Natural killer cell (primary cell): ENCODE results near the gene APC2. TPM values are rescaled to one million over a fixed set of nuclear protein-coding genes. Genes with fewer than 3 reads are reported as not detected.

Source experiments
- ATAC-seq, 3 donors: fragments of 150-1000 bp in 2 of 3; fragments of 200-7000 bp in 1 of 3; cut with Tn5 transposase; 1 replicate in 1 of 3; 2 replicates in 2 of 3; pipeline ENCODE4 v1.10.0; 2021; ENCODE audit warnings: mild to moderate bottlenecking in 2 of 3, moderate library complexity in 2 of 3
- DNase-seq, 2 donors: peaks; one replicate each; pipeline versions ENCODE4 v3.0.0 to v3.0.0-alpha.2; 2013 to 2021; ENCODE audit warnings: mixed read lengths in 1 of 2
- H3K27ac ChIP-seq: one replicate; pipeline ENCODE4 v1.5.1; 2013; ENCODE audit warnings: mild to moderate bottlenecking, low read length
- H3K27me3 ChIP-seq: one replicate; pipeline ENCODE4 v1.6.1; 2013; ENCODE audit warnings: low read length; ENCODE audit not compliant: control insufficient read depth, insufficient read depth
- H3K36me3 ChIP-seq: one replicate; pipeline ENCODE4 v1.6.1; 2013; ENCODE audit warnings: low read length; ENCODE audit not compliant: control insufficient read depth, insufficient read depth
- H3K4me1 ChIP-seq: one replicate; pipeline ENCODE4 v1.6.1; 2013; ENCODE audit warnings: low read length; ENCODE audit not compliant: control insufficient read depth, insufficient read depth
- H3K4me3 ChIP-seq: one replicate; pipeline ENCODE4 v1.5.1; 2013; ENCODE audit warnings: low read length
- H3K9me3 ChIP-seq: one replicate; pipeline ENCODE4 v1.6.1; 2013; ENCODE audit warnings: low read length; ENCODE audit not compliant: control insufficient read depth, insufficient read depth
- H3K27ac Mint-ChIP-seq, 2 donors: one replicate each; pipeline ENCODE4 v1.8.0; 2022; ENCODE audit warnings: mild to moderate bottlenecking in 2 of 2, mixed read lengths in 2 of 2, moderate library complexity in 1 of 2
- H3K27me3 Mint-ChIP-seq, 2 donors: one replicate each; pipeline ENCODE4 v1.8.0; 2022; ENCODE audit warnings: low read depth in 2 of 2, mixed read lengths in 2 of 2
- H3K36me3 Mint-ChIP-seq: one replicate; pipeline ENCODE4 v1.8.0; 2022; ENCODE audit warnings: mixed read lengths
- H3K4me1 Mint-ChIP-seq, 2 donors: one replicate each; pipeline ENCODE4 v1.8.0; 2022; ENCODE audit warnings: mixed read lengths in 2 of 2
- H3K4me3 Mint-ChIP-seq: one replicate; pipeline ENCODE4 v1.8.0; 2022; ENCODE audit warnings: mild to moderate bottlenecking, moderate library complexity, mixed read lengths
- H3K9me3 Mint-ChIP-seq, 2 donors: one replicate each; pipeline ENCODE4 v1.8.0; 2022; ENCODE audit warnings: mixed read lengths in 2 of 2
- WGBS: methylation state at CpG from one replicate; pipeline ENCODE4 v1.1.7; 2013; ENCODE audit warnings: missing lambda C conversion rate; ENCODE audit not compliant: insufficient coverage; 5-methylcytosine and 5-hydroxymethylcytosine counted together
- intact Hi-C: fragments of 100-400 bp; cut with micrococcal nuclease; formaldehyde crosslinking; loops from one replicate; pipeline ENCODE4 v1.14.2; 2022
- total RNA-seq, 4 donors: library from RNA; stranded (reverse); fragments of 120-200 nt in 1 of 4; gene quantifications; one replicate each; pipeline versions ENCODE4 v1.2.3 to v1.2.4, GENCODE V29; 2013 to 2022
- TF ChIP-seq, protein P1 (sequence below): fragments of 200-600 bp; IDR thresholded peaks from one replicate; pipeline ENCODE4 v1.8.0; 2022; ENCODE audit warnings: antibody characterized with exemption

APC2 gene
- total RNA-seq, 3 donors from 2014 or later (not counting 1 experiment from before 2014, with no cell fraction given), result 0.14 to 0.58 (median 0.27) TPM

DNA sequence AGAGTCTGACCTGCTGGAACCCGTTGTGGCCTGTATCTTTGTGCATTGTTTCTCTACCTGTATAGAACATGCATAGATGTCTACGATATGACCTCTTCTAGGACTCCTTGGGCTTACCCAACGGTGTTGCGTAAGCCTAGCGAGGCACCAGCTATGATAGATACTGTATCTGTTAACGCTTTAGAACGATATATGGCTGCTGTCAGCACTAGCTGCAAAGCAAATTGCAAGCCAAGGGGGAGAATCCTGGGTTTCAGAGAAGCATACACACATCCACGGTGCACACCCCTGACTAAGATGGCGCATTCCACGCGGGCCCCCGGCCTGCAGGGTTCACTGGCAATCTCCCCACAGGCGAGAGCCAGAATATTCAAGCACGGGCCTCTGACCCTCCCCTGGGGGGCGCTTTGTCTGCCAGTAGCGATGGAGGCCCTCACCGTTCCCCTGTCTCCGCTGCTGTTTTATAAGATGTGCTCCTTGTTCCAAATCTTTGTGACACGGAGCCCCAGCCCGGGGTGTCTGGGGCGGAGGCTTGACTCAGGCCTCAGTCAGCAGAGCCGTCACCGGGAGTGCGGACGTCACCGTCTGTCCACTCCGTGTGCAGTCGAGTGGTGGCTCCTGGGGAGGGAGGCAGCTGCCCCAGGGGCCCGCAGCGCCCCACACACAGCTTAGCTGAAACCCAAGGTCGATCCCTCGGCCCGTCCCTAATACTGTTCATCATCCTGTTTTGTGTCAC, 24.7 kb upstream of the APC2 start:
- Mint-ChIP-seq H3K36me3 (no peaks in the 10 kb centered on the region), H3K27me3 (no peaks in the 10 kb centered on the region)

DNA sequence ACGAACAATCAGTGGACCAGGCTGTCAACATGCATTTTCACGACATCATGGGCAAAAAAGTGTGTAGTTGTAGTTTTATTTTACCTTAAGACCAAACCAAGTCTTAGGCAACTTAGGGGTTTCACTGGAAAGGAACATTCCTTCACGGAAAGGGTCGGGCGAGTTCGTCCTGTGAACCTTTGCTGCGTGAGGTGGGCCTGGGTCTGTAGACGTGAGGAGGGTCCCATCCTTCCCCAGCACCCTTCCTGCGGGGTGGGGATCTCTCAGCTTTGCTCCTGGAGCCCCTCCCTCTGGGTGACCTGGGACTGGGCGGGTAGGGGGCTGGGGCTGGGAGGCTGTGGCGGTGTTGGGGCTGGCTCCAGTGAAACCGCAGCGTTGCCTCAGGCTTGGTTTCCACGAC, 24.0 kb upstream of the APC2 start:
- TF ChIP-seq, protein P1, sequence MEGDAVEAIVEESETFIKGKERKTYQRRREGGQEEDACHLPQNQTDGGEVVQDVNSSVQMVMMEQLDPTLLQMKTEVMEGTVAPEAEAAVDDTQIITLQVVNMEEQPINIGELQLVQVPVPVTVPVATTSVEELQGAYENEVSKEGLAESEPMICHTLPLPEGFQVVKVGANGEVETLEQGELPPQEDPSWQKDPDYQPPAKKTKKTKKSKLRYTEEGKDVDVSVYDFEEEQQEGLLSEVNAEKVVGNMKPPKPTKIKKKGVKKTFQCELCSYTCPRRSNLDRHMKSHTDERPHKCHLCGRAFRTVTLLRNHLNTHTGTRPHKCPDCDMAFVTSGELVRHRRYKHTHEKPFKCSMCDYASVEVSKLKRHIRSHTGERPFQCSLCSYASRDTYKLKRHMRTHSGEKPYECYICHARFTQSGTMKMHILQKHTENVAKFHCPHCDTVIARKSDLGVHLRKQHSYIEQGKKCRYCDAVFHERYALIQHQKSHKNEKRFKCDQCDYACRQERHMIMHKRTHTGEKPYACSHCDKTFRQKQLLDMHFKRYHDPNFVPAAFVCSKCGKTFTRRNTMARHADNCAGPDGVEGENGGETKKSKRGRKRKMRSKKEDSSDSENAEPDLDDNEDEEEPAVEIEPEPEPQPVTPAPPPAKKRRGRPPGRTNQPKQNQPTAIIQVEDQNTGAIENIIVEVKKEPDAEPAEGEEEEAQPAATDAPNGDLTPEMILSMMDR, result no peak
- intact Hi-C loops, result no loop called here
- Mint-ChIP-seq H3K27me3 (no peaks in the 10 kb centered on the region), H3K27ac (no peak overlapping the region), H3K4me3 (no peak overlapping the region), H3K9me3 (no peaks in the 10 kb centered on the region), H3K4me1 (peaks cover 0 to 4% of the 10 kb centered on the region in 2 donors), H3K36me3 (no peaks in the 10 kb centered on the region)
- no peak for ATAC-seq
- H3K4me1 ChIP-seq, result no peaks in the 10 kb centered on the region
- H3K9me3 ChIP-seq, result no peaks in the 10 kb centered on the region
- H3K36me3 ChIP-seq, result peaks cover 70% of the 10 kb centered on the region
- DNase-seq, result no peak
- H3K4me3 ChIP-seq, result no peak overlapping the region
- H3K27me3 ChIP-seq, result no peaks in the 10 kb centered on the region
- H3K27ac ChIP-seq, result no peak overlapping the region
- whole genome bisulfite sequencing, result 96% methylated on average over 14 of the region's 14 CpGs

More for the DNA sequence above, 24.7 kb upstream of the APC2 start:
- 96% methylated on average over 33 of the region's 33 CpGs for WGBS
- H3K4me1 Mint-ChIP-seq, result peaks cover 0 to 4% of the 10 kb centered on the region in 2 donors
- no peak overlapping the region for H3K4me3 Mint-ChIP-seq
- H3K4me1 ChIP-seq, result no peaks in the 10 kb centered on the region
- no peaks in the 10 kb centered on the region for H3K9me3 ChIP-seq
- no peak overlapping the region for H3K27ac ChIP-seq
- TF ChIP-seq, protein P1, result no peak
- no peak for ATAC-seq
- H3K36me3 ChIP-seq, result peaks cover 74% of the 10 kb centered on the region
- DNase-seq, result no peak
- H3K9me3 Mint-ChIP-seq, result no peaks in the 10 kb centered on the region
- H3K4me3 ChIP-seq, result no peak overlapping the region
- H3K27ac Mint-ChIP-seq, result no peak overlapping the region
- no peaks in the 10 kb centered on the region for H3K27me3 ChIP-seq
- intact Hi-C loops, result no loop called here

DNA sequence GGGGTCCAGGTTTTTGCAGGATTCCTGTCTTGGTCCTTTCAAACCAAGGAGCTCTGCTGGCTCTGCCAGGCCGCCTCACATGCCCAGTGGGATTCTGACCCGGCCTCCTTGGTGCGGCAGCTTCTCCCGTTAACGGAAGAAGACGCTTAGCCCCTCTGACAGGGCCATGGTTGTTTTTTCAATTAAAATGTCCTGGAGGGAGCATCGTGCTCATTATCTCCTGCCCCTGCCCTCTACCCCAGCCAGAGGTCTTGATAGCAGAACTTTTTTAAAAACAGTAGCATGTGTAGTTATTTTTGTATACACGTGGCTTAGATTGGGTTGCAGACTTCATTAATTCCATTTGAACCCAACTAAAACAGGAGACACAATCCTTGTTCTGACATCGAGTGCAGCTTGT, 23.2 kb upstream of the APC2 start:
- Histone ChIP-seq H3K27me3 (no peaks in the 10 kb centered on the region), H3K4me3 (no peak overlapping the region), H3K36me3 (peaks cover 64% of the 10 kb centered on the region), H3K27ac (no peak overlapping the region), H3K9me3 (no peaks in the 10 kb centered on the region), H3K4me1 (no peaks in the 10 kb centered on the region)
- Mint-ChIP-seq H3K4me3 (no peak overlapping the region), H3K27me3 (no peaks in the 10 kb centered on the region), H3K27ac (no peak overlapping the region), H3K9me3 (no peaks in the 10 kb centered on the region), H3K4me1 (peaks cover 0 to 4% of the 10 kb centered on the region in 2 donors), H3K36me3 (no peaks in the 10 kb centered on the region)
- DNase-seq, result no peak
- ATAC-seq, result no peak
- 93% methylated on average over 9 of the region's 9 CpGs for WGBS
- intact Hi-C loops, result no loop called here
- TF ChIP-seq, protein P1, result no peak
